HepG2 (cell line): ENCODE measurements around the gene DDI2. TPM values are rescaled to one million over a fixed set of nuclear protein-coding genes. Genes with fewer than 3 reads are reported as not detected.

ENCODE experiments used
- ELF4 ChIP-seq: sonication (generic); formaldehyde crosslinking; IDR thresholded peaks from 2 replicates; pipeline ENCODE4 v1.5.0; 2020; ENCODE audit warnings: missing genetic modification reagents, mild to moderate bottlenecking, moderate library complexity, borderline replicate concordance
- FOXK2 ChIP-seq: fragments of 450-650 bp; IDR thresholded peaks from 2 replicates; pipeline ENCODE4 v1.6.1; 2016
- HHEX ChIP-seq: IDR thresholded peaks from 2 replicates; pipeline ENCODE4 v1.6.1; 2016; ENCODE audit warnings: control low read depth
- HMGA1 ChIP-seq: sonication (generic); formaldehyde crosslinking; conservative IDR thresholded peaks from 2 replicates; pipeline ENCODE4 v1.4.0; 2020; ENCODE audit warnings: missing genetic modification reagents
- HNRNPK ChIP-seq: fragments of 200-400 bp; formaldehyde crosslinking; IDR thresholded peaks from 2 replicates; pipeline ENCODE4 v1.6.1; 2018; ENCODE audit warnings: low read length, low read depth, moderate library complexity, mild to moderate bottlenecking; ENCODE audit not compliant: poor library complexity, severe bottlenecking
- HOXA7 ChIP-seq: sonication (generic); formaldehyde crosslinking; IDR thresholded peaks from 2 replicates; pipeline ENCODE4 v1.8.1; 2022; ENCODE audit warnings: mild to moderate bottlenecking, missing genetic modification reagents, moderate library complexity
- MLLT10 ChIP-seq: sonication (generic); formaldehyde crosslinking; IDR thresholded peaks from 2 replicates; pipeline ENCODE4 v1.4.0; 2020; ENCODE audit warnings: missing genetic modification reagents
- MYPOP ChIP-seq: sonication (generic); formaldehyde crosslinking; IDR thresholded peaks from 2 replicates; pipeline ENCODE4 v1.8.1; 2023; ENCODE audit warnings: mild to moderate bottlenecking, moderate library complexity, missing genetic modification reagents
- NFIC ChIP-seq: IDR thresholded peaks from 2 replicates; pipeline ENCODE4 v1.6.1; 2012; ENCODE audit warnings: mild to moderate bottlenecking, low read length, inconsistent platforms
- RAD51 ChIP-seq: fragments of 450-650 bp; IDR thresholded peaks from 2 replicates; pipeline ENCODE4 v1.6.1; 2016; ENCODE audit warnings: borderline replicate concordance
- ZBTB7A ChIP-seq: sonication (generic); formaldehyde crosslinking; IDR thresholded peaks from 2 replicates; pipeline ENCODE4 v1.8.0; 2022; ENCODE audit warnings: mild to moderate bottlenecking, missing genetic modification reagents
- ZFAT ChIP-seq: sonication (generic); formaldehyde crosslinking; conservative IDR thresholded peaks from 2 replicates; pipeline ENCODE4 v1.8.1; 2023; ENCODE audit warnings: missing genetic modification reagents, inconsistent platforms
- ZHX2 ChIP-seq, 2 experiments: sonication (generic) in 1 of 2; formaldehyde crosslinking in 1 of 2; IDR thresholded peaks; 2 replicates each; pipeline versions ENCODE4 v1.6.1 to v1.9.0; 2014 to 2022; ENCODE audit warnings: antibody characterized with exemption in 1 of 2, borderline replicate concordance in 1 of 2, inconsistent platforms in 1 of 2, low read depth in 1 of 2, missing genetic modification reagents in 1 of 2
- ZNF335 ChIP-seq: sonication (generic); formaldehyde crosslinking; IDR thresholded peaks from 2 replicates; pipeline ENCODE4 v1.4.0; 2020; ENCODE audit warnings: missing genetic modification reagents
- ZNF703 ChIP-seq: sonication (generic); formaldehyde crosslinking; IDR thresholded peaks from 2 replicates; pipeline ENCODE4 v1.5.1; 2020; ENCODE audit warnings: missing genetic modification reagents, mild to moderate bottlenecking, moderate library complexity, borderline replicate concordance
- ZNF749 ChIP-seq: sonication (generic); formaldehyde crosslinking; IDR thresholded peaks from 2 replicates; pipeline ENCODE4 v1.8.0; 2022; ENCODE audit warnings: mild to moderate bottlenecking, missing genetic modification reagents, moderate library complexity, borderline replicate concordance
- ZNF75D ChIP-seq: sonication (generic); formaldehyde crosslinking; IDR thresholded peaks from 2 replicates; pipeline ENCODE4 v1.8.1; 2023; ENCODE audit warnings: missing genetic modification reagents, mild to moderate bottlenecking, borderline replicate concordance
- ZNF790 ChIP-seq: sonication (generic); formaldehyde crosslinking; IDR thresholded peaks from 2 replicates; pipeline ENCODE4 v1.8.0; 2022; ENCODE audit warnings: missing genetic modification reagents, mild to moderate bottlenecking, borderline replicate concordance
- ZSCAN31 ChIP-seq: sonication (generic); formaldehyde crosslinking; IDR thresholded peaks from 2 replicates; pipeline ENCODE4 v1.5.0; 2020; ENCODE audit warnings: low read depth, mild to moderate bottlenecking, missing genetic modification reagents
- polyA plus RNA-seq, 8 experiments: library from polyadenylated mRNA; depleted of rRNA in 3 of 8; stranded (reverse) in 7 of 8; unstranded in 1 of 8; fragments of >200 nt; fragmentation: Illumina TruSeq in 4 of 8; extraction: Trizol in 4 of 8; gene quantifications; 2 replicates each; pipeline versions ENCODE4 v1.2.1 to v1.2.3, GENCODE V29; 2011 to 2016; ENCODE audit warnings: low read depth in 4 of 8, missing spikeins in 1 of 8, mixed read lengths in 1 of 8; ENCODE audit not compliant: insufficient read depth in 1 of 8
- total RNA-seq, 5 experiments: library from RNA; depleted of rRNA; stranded (reverse); fragments of >200 nt; fragmentation: Illumina TruSeq; extraction: Trizol; gene quantifications; 2 replicates each; pipeline ENCODE4 v1.2.3, GENCODE V29; 2016; ENCODE audit warnings: low read depth in 1 of 5
- TF ChIP-seq, protein P1 (sequence below): sonication (generic); formaldehyde crosslinking; IDR thresholded peaks from 2 replicates; pipeline ENCODE4 v1.4.0; 2020; ENCODE audit warnings: mild to moderate bottlenecking, missing genetic modification reagents
- TF ChIP-seq, protein P2 (sequence below): sonication (generic); formaldehyde crosslinking; IDR thresholded peaks from 2 replicates; pipeline ENCODE4 v1.8.1; 2022; ENCODE audit warnings: mild to moderate bottlenecking, missing genetic modification reagents

DDI2 gene
- total and polyA plus RNA-seq, 2 of the 13 experiments (the other 11 are each of a cell fraction or from before 2014, with no cell fraction given), result 8.5 to 25.7 TPM

DNA sequence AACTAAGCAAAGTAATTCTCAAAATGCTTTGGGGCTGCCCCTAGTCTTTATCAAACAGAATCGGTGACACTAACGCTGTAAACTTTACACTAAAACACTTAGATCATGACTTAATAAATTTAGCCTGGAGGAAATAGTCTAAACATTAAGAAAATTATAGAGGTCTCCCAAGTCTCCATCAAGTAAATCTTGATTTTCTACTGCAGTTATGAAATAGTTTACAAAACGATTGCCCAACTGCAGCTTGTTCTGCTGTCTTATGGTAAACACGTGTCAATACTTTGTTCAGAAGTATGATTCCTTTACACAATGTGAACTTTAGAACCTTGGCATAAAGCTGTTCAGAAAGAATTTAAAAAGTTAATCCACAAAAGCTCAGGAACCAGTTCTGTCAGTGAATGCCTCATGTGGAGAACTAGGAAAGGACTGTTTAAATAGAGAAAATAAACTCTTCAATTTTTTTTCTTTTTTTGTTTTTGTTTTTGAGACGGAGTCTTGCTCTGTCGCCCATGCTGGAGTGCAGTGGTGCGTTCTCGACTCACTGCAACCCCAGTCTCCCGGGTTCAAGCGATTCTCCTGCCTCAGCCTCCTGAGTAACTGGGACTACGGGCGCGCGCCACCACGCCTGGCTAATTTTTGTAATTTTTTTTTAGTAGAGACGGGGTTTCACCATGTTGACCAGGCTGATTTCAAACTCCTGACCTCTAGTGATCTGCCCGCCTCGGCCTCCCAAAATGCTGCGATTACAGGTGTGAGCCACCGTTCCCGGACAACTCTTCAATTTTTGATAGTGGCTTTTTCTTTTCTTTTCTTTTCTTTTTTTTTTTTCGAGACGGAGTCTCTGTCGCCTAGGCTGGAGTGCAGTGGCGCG, 1.6 kb downstream of the DDI2 start (continued):
- no peak for TF ChIP-seq RAD51
- peak; percentile 89 for TF ChIP-seq NFIC
- TF ChIP-seq ZNF335 (CRISPR knock-in tag), result peak; percentile 67; the same call in 1 of the 2 replicates
- no peak for TF ChIP-seq ZNF75D
- TF ChIP-seq, protein P1, sequence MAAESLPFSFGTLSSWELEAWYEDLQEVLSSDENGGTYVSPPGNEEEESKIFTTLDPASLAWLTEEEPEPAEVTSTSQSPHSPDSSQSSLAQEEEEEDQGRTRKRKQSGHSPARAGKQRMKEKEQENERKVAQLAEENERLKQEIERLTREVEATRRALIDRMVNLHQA, result no peak; the same call in 1 of the 2 replicates
- TF ChIP-seq ELF4, result no peak
- peak; percentile 32; the same call in 1 of the 2 replicates for TF ChIP-seq ZNF749
- TF ChIP-seq HNRNPK, result no peak
- TF ChIP-seq MYPOP (CRISPR knock-in tag), result peak; percentile 48; the same call in 1 of the 2 replicates
- TF ChIP-seq ZHX2 (IDR thresholded peaks at IDR 0.05; ENCODE audit: low read depth), result no peak
- TF ChIP-seq ZHX2 (CRISPR knock-in tag; IDR thresholded peaks at IDR 0.05; ENCODE audit: borderline replicate concordance), result no peak
- TF ChIP-seq ZBTB7A, result no peak
- no peak; the same call in 1 of the 2 replicates for TF ChIP-seq FOXK2
- no peak for TF ChIP-seq ZSCAN31 (CRISPR knock-in tag)
- TF ChIP-seq HOXA7 (CRISPR knock-in tag), result no peak
- no peak for TF ChIP-seq HMGA1 (CRISPR knock-in tag)
- no peak for TF ChIP-seq ZFAT
- TF ChIP-seq HHEX, result peak; percentile 70; the same call in 1 of the 2 replicates
- TF ChIP-seq, protein P2, sequence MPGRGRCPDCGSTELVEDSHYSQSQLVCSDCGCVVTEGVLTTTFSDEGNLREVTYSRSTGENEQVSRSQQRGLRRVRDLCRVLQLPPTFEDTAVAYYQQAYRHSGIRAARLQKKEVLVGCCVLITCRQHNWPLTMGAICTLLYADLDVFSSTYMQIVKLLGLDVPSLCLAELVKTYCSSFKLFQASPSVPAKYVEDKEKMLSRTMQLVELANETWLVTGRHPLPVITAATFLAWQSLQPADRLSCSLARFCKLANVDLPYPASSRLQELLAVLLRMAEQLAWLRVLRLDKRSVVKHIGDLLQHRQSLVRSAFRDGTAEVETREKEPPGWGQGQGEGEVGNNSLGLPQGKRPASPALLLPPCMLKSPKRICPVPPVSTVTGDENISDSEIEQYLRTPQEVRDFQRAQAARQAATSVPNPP (CRISPR knock-in tag), result no peak
- TF ChIP-seq MLLT10 (CRISPR knock-in tag), result no peak
- TF ChIP-seq ZNF790 (CRISPR knock-in tag), result no peak
- no peak for TF ChIP-seq ZNF703 (CRISPR knock-in tag)
